GM12872 (cell line): ENCODE data around the gene ETHE1.

Experiments
- TF ChIP-seq, protein P1 (sequence below): IDR thresholded peaks from 3 replicates; pipeline ENCODE4 v1.5.1; 2011; ENCODE audit warnings: low read depth, mild to moderate bottlenecking, low read length, moderate library complexity; ENCODE audit not compliant: insufficient read depth

The ETHE1 gene

DNA sequence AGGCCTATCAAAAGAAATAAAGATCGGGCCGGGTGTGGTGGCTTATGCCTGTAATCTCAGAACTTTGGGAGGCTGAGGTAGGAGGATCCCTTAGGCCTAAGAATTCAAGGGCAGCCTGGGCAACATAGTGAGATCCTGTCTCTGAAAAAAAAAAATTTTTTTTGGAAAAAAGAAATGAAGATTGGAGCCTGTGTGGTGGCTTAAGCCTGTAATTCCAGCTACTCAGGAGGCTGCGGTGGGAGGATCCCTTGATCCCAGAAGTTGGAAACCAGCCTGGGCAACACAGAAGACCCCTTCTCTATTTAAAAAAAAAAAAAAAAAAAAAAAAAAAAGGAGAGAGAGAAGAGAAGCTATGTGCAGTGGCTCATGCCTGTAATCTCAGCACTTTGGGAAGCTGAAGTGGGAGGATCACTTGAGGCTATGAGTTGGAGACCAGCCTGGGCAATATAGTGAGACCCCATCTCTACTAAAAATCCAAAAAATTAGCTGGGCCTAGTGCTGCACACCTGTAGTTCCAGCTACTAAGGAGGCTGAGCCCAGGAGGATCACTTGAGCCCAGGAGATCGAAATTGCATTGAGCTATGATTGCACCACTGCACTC is 46.9 kb downstream of the ETHE1 start:
- TF ChIP-seq, protein P1, sequence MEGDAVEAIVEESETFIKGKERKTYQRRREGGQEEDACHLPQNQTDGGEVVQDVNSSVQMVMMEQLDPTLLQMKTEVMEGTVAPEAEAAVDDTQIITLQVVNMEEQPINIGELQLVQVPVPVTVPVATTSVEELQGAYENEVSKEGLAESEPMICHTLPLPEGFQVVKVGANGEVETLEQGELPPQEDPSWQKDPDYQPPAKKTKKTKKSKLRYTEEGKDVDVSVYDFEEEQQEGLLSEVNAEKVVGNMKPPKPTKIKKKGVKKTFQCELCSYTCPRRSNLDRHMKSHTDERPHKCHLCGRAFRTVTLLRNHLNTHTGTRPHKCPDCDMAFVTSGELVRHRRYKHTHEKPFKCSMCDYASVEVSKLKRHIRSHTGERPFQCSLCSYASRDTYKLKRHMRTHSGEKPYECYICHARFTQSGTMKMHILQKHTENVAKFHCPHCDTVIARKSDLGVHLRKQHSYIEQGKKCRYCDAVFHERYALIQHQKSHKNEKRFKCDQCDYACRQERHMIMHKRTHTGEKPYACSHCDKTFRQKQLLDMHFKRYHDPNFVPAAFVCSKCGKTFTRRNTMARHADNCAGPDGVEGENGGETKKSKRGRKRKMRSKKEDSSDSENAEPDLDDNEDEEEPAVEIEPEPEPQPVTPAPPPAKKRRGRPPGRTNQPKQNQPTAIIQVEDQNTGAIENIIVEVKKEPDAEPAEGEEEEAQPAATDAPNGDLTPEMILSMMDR: no peak

DNA sequence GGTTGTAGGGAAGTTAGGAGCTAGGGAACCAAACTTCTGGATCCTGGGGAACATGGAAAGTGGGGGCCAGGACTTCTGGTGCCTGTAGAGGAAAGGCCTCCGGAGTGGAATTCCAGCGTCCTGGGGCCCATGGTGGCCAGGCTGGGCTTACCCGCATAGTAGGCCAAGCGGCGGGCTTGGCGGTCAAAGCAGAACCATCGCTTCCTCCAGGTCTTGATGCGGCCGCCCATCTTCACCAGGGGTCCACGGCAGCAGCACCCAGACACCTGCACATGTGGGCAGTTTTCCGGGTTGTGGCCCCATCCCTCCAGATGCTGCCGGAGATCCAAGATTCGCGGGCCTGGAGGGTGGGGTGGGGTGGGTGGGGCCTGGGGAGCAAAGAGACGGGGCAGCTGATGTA is 47.8 kb downstream of the ETHE1 start:
- TF ChIP-seq, protein P1: no peak

DNA sequence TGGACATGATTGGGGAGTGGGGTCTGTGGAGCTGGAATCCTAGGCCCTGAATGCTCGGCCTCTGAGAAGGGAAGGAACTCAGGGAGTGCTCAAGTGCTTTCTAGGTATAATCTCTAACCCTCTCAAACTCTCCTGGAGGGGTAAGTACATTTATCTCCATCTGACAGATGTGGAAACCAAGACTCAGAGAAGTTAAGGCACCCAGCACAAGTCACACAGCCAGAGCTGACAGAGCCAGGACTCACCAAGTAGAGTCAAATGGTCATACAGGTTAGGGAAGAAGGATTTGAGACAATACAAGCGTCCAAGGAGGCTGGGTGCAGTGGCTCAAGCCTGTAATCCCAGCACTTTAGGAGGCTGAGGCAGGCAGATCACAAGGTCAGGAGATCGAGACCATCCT is 48.7 kb downstream of the ETHE1 start:
- TF ChIP-seq, protein P1: no peak

DNA sequence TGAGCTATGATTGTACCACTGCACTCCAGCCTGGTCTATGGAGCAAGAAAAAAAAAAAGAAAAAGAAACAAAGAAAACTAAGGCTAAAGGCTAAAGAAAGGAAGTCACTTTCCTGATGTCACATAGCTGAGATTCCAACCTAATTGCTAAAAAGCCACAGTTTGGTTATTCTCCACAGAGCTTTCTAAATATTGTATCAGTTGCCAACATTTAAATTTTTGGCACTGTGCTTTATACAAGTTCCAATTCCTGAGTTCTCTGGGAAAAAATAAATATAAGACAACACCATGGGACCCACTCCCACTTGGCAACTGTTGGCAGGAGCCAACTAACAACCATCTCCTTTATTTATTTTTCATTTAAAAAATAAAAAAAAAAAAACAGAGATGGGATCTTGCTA is 50.4 kb downstream of the ETHE1 start:
- TF ChIP-seq, protein P1: no peak

DNA sequence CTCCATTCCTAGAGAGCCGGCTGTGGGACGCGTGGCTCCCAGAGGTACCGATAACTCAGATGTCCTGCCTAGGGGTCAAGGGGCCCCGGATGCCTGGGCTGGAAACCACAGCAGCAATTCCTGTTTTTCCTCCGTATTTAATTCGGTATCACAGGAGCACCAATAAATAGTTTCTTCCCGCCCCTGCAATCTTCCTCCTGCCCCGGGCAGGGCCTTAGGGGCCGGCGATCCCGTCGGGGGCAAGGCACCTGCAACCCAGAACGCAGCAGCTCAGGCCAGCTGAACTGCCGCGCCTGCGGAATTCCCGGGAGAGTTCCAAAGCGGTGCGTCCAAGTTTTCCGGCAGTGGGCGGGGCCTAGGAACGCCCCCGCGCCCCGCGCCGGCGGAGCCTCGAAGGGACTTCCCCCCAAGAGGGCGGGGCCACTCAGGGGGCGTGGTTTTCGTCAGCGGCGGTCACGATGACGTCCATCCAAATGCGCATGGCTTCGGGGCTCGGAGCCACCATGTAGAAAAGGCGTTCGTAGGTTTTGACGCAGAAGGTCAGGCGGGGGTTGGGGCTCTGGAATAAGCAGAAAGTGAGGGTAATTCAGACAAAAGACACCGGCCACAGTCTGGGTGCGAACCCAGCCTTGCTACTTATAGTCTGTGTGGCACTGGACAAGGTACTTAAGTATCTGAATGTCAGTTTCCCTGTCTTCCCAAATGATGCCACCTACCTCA is 51.9 kb downstream of the ETHE1 start:
- TF ChIP-seq, protein P1: no peak

DNA sequence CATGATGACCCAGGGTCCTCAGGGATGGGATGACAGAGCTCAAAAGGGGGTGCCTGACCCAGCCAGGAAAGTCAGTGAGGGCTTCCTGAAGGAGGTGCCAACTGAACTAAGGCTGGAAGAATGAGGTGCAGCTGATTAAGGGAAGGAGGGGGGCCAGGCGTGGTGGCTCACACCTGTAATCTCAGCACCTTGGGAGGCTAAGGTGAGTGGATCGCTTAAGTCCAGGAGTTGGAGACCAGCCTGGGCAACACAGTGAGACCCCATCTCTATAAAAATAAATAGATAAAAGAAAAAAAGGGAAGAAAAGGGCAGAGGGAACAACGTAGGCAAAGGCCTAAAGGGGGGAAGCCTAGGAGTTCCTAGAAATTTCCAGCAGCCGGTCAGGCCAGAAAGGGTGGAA is 52.5 kb downstream of the ETHE1 start:
- TF ChIP-seq, protein P1: no peak

DNA sequence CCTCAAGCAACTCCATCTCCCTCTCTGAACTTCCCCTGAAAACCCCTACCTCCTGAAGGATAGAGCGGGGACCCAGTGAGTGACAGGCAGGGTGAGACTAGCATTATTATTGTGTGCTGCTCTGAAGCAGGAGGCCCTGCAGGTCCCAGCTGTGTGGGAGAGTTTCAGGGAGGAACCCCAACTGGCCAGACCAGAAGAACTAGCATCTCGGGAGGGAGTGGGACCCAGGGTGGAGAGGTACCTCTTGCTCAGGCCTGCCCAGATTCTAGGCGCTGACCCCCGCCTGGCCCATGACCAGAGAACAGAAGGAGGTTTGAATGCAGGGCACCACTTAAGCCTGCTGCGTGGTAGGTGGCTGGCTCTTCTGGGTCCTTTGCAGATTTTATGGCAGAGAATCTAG is 55.9 kb downstream of the ETHE1 start:
- TF ChIP-seq, protein P1: no peak
